Measurements from ENCODE around the gene MDK.

MDK gene

GRCh38 chr11:46347637-46348311 is 33.7 kb upstream of the MDK start:
- peak overlapping the region; percentile 90 for H3K4me3 ChIP-seq (ENCODE audit: low read depth, low read length)
- no peak for DNase-seq (ENCODE audit: low read depth)
- no peak for TF ChIP-seq CTCF (IDR thresholded peaks at IDR 0.05; ENCODE audit: control insufficient read depth, extremely low read depth, insufficient read depth)

DNA sequence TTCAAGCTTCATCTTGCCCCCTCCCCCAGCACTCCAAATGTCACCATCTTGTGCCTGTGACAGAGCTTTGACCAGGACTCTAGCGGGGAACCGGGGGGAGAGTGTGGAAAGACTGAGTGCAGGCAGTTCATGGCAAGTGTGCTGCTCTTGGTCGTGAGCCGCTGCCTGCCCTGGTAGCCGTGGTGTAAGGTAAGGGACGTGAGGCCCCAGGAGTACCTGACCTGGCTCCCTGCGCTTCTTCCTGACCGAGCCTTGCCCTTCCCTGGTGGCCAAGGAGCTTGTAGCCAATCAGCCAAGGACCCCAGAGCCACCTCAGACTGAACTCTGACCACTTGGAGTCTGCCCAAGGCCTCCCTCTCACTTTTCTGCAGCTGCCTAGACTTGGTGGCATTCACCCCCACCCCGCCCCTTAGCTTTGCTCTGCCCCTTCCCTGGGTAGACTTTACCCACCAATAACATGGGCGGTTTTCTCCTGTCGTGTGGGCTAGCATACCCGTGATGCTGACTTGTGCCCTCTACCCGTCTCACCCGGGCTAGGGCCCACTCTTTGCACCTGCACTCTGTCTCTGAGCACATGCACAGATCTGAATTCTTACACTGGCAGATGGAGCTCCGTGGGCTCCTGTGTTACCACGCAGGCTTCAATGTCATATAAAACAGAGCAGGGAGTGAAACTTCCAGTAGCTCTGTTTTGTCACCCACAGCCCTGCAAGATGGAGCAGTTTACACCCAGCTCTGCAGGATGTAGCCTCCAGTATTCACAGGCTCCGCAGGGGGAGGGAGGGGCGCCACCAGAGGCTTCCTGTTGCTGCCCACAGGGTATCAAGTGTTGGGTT is 32.7 kb upstream of the MDK start:
- no peak for TF ChIP-seq CTCF (IDR thresholded peaks at IDR 0.05; ENCODE audit: control insufficient read depth, extremely low read depth, insufficient read depth)
- H3K4me3 ChIP-seq (ENCODE audit: low read depth, low read length) = peak overlapping the region; percentile 90
- DNase-seq (ENCODE audit: low read depth) = no peak

GRCh38 chr11:46350695-46351094 is 30.8 kb upstream of the MDK start:
- TF ChIP-seq CTCF (IDR thresholded peaks at IDR 0.05; ENCODE audit: control insufficient read depth, extremely low read depth, insufficient read depth) = no peak

GRCh38 chr11:46351148-46351547 is 30.3 kb upstream of the MDK start:
- no peak overlapping the region for H3K4me3 ChIP-seq (ENCODE audit: low read depth, low read length)
- no peak for DNase-seq (ENCODE audit: low read depth)
- TF ChIP-seq CTCF (IDR thresholded peaks at IDR 0.05; ENCODE audit: control insufficient read depth, extremely low read depth, insufficient read depth) = no peak

More at GRCh38 chr11:46350695-46351094, 30.8 kb upstream of the MDK start:
- H3K4me3 ChIP-seq (ENCODE audit: low read depth, low read length) = no peak overlapping the region
- DNase-seq (ENCODE audit: low read depth) = no peak

GRCh38 chr11:46351606-46352005 is 29.9 kb upstream of the MDK start:
- TF ChIP-seq CTCF (IDR thresholded peaks at IDR 0.05; ENCODE audit: control insufficient read depth, extremely low read depth, insufficient read depth) = no peak
- DNase-seq (ENCODE audit: low read depth) = no peak
- no peak overlapping the region for H3K4me3 ChIP-seq (ENCODE audit: low read depth, low read length)

DNA sequence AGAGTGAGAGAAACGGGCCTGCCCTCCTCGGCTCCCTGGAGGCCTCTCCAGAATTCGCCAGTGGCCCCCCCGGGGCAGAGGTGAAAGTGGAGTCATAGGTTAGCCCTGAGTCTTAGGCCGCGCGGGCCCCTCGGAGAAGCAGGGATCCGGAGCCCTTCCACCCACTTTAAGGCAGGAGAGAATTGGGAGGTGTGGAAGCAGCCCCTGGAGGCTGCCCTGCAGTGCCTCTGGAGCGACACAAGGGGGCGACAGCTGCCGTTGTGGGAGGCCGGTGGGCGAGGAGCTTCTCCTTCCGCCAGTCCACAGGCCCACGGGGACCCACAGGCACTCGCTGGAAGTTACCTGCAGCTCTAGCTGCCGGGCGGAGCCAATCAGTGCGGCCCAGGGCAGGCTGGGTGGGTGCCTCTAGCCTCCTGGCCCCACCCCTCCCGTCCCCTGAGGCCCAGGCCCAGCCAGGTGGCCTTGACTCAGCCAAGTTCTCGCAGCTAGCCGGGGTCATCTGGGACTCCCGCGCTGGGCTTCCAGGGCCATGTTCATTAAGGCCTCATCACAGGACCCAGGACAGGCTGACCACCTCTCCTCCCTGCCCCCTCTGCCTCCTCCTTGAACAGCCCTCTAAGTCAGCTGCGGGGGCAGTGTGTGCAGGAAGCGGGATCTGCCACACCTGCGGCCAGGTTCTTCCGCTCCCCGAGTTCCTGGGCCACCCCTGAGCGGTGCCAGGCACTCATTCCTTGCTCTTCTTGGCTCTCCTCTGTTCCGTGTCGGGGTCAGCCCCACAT is 29.2 kb upstream of the MDK start:
- H3K4me3 ChIP-seq (ENCODE audit: low read depth, low read length) = no peak overlapping the region
- peak; percentile 44 for TF ChIP-seq CTCF (IDR thresholded peaks at IDR 0.05; ENCODE audit: control insufficient read depth, extremely low read depth, insufficient read depth)
- DNase-seq (ENCODE audit: low read depth) = no peak
